Measurements from ENCODE around the gene LRRC57. TPM values are rescaled to one million over a fixed set of nuclear protein-coding genes. Genes with fewer than 3 reads are reported as not detected.
"Not testable (repeated sequence)": the region's sequence is repeated elsewhere in the genome, so short reads cannot be mapped to it uniquely, and the experiment has no call there.

Gene LRRC57
- total RNA-seq, 1 experiment from 2014 or later, result 21.7 TPM

DNA sequence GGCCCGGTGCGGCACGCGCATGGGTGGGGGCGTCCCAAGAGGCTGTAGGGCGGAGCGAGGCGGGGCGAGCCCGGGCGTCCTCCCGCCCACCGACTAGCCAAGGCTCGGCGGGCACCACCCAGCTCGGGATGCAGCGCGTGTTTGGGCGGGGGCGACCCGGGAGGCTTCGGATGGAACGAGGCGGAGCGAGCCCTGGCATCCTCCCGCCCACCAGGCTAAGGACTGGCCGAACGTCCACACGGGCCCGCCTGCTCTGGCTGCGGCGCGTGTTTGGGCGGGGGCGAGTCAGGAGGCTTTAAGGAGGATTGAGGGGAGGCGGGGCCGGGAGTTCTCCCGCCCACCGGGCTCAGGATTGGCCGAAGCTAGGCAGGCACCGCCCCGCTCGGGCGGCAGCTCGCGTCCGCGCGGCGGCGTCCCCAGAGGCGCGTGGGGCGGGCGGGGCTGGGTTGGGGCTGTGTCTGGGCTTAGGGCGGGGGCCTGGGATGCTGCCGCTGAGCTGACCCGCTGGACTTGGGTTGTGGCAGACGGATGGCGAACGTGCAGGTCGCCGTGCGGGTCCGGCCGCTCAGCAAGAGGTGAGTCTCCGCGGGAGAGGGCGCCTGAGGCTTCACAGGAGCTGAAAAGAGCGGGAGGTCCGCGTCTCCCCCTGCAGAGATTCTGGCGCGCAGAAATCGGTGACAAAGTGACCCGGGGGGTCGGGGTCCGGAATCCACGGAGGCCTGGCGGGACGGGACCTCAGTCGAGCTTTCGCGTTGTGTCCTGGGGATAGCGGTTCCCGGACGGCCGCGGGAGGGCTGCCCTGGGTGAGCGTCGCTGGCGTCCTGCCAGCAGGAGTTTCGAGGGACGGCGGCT, 26.8 kb upstream of the LRRC57 start, which contains the start of gene STARD9:
TSS of gene STARD9 (plus strand) at position 419 of the 852 bp plus-strand sequence. CDS start at position 529, 110 bp downstream.
- Histone ChIP-seq H3K36me3 (ENCODE audit: insufficient read depth, low read length) (no peaks in the 10 kb centered on the region), H3K9me3 (ENCODE audit: low read length) (no peaks in the 10 kb centered on the region), H3K4me2 (ENCODE audit: low read depth, low read length, poor library complexity, severe bottlenecking) (peak within 1 kb of the TSS; percentile 92), H4K20me1 (ENCODE audit: insufficient read depth, low read depth, low read length) (no peaks in the 10 kb centered on the region), H3K9me2 (replicated peaks; ENCODE audit: insufficient read depth, low read length) (no peaks in the 10 kb centered on the region), H3K9ac (ENCODE audit: low read length) (peak within 1 kb of the TSS; percentile 71), H3K27ac (ENCODE audit: low read length) (no peak within 1 kb of the TSS), H3K4me3 (ENCODE audit: low read length) (peak within 1 kb of the TSS; percentile 73), H3K4me1 (ENCODE audit: low read length) (peaks cover 32% of the 10 kb centered on the region), H3K79me2 (ENCODE audit: low read length) (no peaks in the 10 kb centered on the region), H2AFZ (ENCODE audit: low read length) (peak within 1 kb of the TSS; percentile 88), H3K27me3 (ENCODE audit: low read length) (no peaks in the 10 kb centered on the region)
- DNase-seq, result peak; percentile 99

GRCh38 chr15:42558739-42559138, 10.1 kb upstream of the LRRC57 start:
- no peaks in the 10 kb centered on the region for H3K9me2 ChIP-seq (replicated peaks; ENCODE audit: insufficient read depth, low read length)
- H3K4me3 ChIP-seq (ENCODE audit: low read length), result no peak overlapping the region
- H3K79me2 ChIP-seq (ENCODE audit: low read length), result peaks cover 49% of the 10 kb centered on the region
- H3K36me3 ChIP-seq (ENCODE audit: insufficient read depth, low read length), result peaks cover 51% of the 10 kb centered on the region
- H3K4me1 ChIP-seq (ENCODE audit: low read length), result no peaks in the 10 kb centered on the region
- H3K27ac ChIP-seq (ENCODE audit: low read length), result no peak overlapping the region
- H4K20me1 ChIP-seq (ENCODE audit: insufficient read depth, low read depth, low read length), result no peaks in the 10 kb centered on the region; the same call in 1 of the 2 replicates
- H3K9me3 ChIP-seq (ENCODE audit: low read length), result no peaks in the 10 kb centered on the region
- H3K27me3 ChIP-seq (ENCODE audit: low read length), result no peaks in the 10 kb centered on the region
- no peak overlapping the region for H2AFZ ChIP-seq (ENCODE audit: low read length)
- H3K4me2 ChIP-seq (ENCODE audit: low read depth, low read length, poor library complexity, severe bottlenecking), result no peak overlapping the region
- no peak for DNase-seq
- H3K9ac ChIP-seq (ENCODE audit: low read length), result no peak overlapping the region

GRCh38 chr15:42556550-42557207, 8.1 kb upstream of the LRRC57 start:
- not testable (repeated sequence) for H3K4me1 ChIP-seq (ENCODE audit: low read length); H3K27me3 ChIP-seq (ENCODE audit: low read length); H2AFZ ChIP-seq (ENCODE audit: low read length); H3K9me2 ChIP-seq (replicated peaks; ENCODE audit: insufficient read depth, low read length); H3K4me3 ChIP-seq (ENCODE audit: low read length); H3K4me2 ChIP-seq (ENCODE audit: low read depth, low read length, poor library complexity, severe bottlenecking); H3K27ac ChIP-seq (ENCODE audit: low read length); DNase-seq; H3K9me3 ChIP-seq (ENCODE audit: low read length); H3K9ac ChIP-seq (ENCODE audit: low read length); H4K20me1 ChIP-seq (ENCODE audit: insufficient read depth, low read depth, low read length)
- H3K36me3 ChIP-seq (ENCODE audit: insufficient read depth, low read length), result peaks cover 41% of the 10 kb centered on the region
- peaks cover 69% of the 10 kb centered on the region for H3K79me2 ChIP-seq (ENCODE audit: low read length)

DNA sequence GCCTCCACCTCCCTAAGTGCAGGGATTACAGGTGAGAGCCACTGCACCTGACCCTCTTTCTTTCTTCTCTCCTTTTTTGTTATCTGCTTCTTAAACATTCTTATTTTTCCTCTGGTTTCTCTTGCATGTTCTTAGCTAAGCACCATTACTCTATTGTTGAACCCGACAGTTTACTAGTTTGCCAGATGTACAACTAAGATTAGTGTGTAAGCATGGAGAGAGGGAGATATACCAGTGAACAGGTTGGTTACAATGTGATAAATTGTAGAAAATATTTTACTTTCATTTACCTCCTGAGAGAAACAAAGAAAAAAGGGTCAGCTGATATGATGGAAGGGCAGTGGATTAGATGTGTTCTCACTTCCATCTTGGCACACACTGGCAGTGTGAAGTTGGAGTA, 5.0 kb upstream of the LRRC57 start:
- Histone ChIP-seq H3K36me3 (ENCODE audit: insufficient read depth, low read length) (peaks cover 20% of the 10 kb centered on the region; the same call in 1 of the 2 replicates), H3K4me3 (ENCODE audit: low read length) (no peak overlapping the region), H3K9me3 (ENCODE audit: low read length) (no peaks in the 10 kb centered on the region), H3K9ac (ENCODE audit: low read length) (no peak overlapping the region), H3K4me1 (ENCODE audit: low read length) (peaks cover 19% of the 10 kb centered on the region), H3K4me2 (ENCODE audit: low read depth, low read length, poor library complexity, severe bottlenecking) (no peak overlapping the region), H3K27me3 (ENCODE audit: low read length) (no peaks in the 10 kb centered on the region), H2AFZ (ENCODE audit: low read length) (no peak overlapping the region), H3K9me2 (replicated peaks; ENCODE audit: insufficient read depth, low read length) (no peaks in the 10 kb centered on the region), H4K20me1 (ENCODE audit: insufficient read depth, low read depth, low read length) (no peaks in the 10 kb centered on the region), H3K79me2 (ENCODE audit: low read length) (peaks cover 89% of the 10 kb centered on the region), H3K27ac (ENCODE audit: low read length) (no peak overlapping the region)
- DNase-seq, result no peak

- DNase-seq, result peak; percentile 56
- peak overlapping the region; percentile 77 for H3K27ac ChIP-seq (ENCODE audit: low read length)
- peaks cover 97% of the 10 kb centered on the region for H3K79me2 ChIP-seq (ENCODE audit: low read length)
- H4K20me1 ChIP-seq (ENCODE audit: insufficient read depth, low read depth, low read length), result no peaks in the 10 kb centered on the region
- peak overlapping the region; percentile 98 for H3K9ac ChIP-seq (ENCODE audit: low read length)
- peaks cover 24% of the 10 kb centered on the region; the same call in 1 of the 2 replicates for H3K36me3 ChIP-seq (ENCODE audit: insufficient read depth, low read length)
- H3K4me1 ChIP-seq (ENCODE audit: low read length), result peaks cover 44% of the 10 kb centered on the region
- no peak overlapping the region for H2AFZ ChIP-seq (ENCODE audit: low read length)
- H3K9me3 ChIP-seq (ENCODE audit: low read length), result no peaks in the 10 kb centered on the region
- no peaks in the 10 kb centered on the region for H3K9me2 ChIP-seq (replicated peaks; ENCODE audit: insufficient read depth, low read length)
- no peaks in the 10 kb centered on the region for H3K27me3 ChIP-seq (ENCODE audit: low read length)
- peak overlapping the region; percentile 100 for H3K4me3 ChIP-seq (ENCODE audit: low read length)
- peak overlapping the region; percentile 96 for H3K4me2 ChIP-seq (ENCODE audit: low read depth, low read length, poor library complexity, severe bottlenecking)
Observed at GRCh38 chr15:42549741-42550392, 1.3 kb upstream of the LRRC57 start.

DNA sequence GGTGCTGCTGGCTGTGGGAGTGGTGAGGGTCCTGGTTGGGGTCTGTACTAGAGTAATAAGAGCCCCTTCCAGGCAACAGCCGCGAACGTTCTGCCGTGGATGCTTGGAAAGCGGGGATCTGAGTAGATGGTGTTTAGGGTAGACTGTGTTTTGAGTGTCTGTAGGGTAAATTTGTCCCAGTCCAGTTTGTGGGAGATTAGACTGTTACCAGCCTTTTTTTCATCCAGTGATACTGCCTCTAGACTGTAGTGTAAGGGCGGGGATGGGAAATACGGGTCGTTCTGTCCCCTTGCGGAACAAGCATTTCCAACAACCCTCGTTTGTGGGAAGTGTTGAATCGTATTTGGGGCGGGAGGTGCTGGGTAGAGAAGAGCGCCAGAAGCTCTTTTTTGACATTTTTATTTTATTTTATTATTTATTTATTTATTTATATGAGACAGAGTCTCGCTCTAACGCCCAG, 469 bp upstream of the LRRC57 start:
- peak; percentile 79 for DNase-seq
- H3K79me2 ChIP-seq (ENCODE audit: low read length), result peaks cover 90% of the 10 kb centered on the region
- no peaks in the 10 kb centered on the region for H4K20me1 ChIP-seq (ENCODE audit: insufficient read depth, low read depth, low read length)
- H2AFZ ChIP-seq (ENCODE audit: low read length), result peak overlapping the region; percentile 97; the same call in 1 of the 2 replicates
- H3K9me3 ChIP-seq (ENCODE audit: low read length), result no peaks in the 10 kb centered on the region
- H3K9ac ChIP-seq (ENCODE audit: low read length), result peak overlapping the region; percentile 98
- peaks cover 18% of the 10 kb centered on the region; the same call in 1 of the 2 replicates for H3K36me3 ChIP-seq (ENCODE audit: insufficient read depth, low read length)
- H3K27ac ChIP-seq (ENCODE audit: low read length), result peak overlapping the region; percentile 77
- peak overlapping the region; percentile 96 for H3K4me2 ChIP-seq (ENCODE audit: low read depth, low read length, poor library complexity, severe bottlenecking)
- H3K4me3 ChIP-seq (ENCODE audit: low read length), result peak overlapping the region; percentile 100
- H3K27me3 ChIP-seq (ENCODE audit: low read length), result no peaks in the 10 kb centered on the region
- peaks cover 44% of the 10 kb centered on the region for H3K4me1 ChIP-seq (ENCODE audit: low read length)
- no peaks in the 10 kb centered on the region for H3K9me2 ChIP-seq (replicated peaks; ENCODE audit: insufficient read depth, low read length)

DNA sequence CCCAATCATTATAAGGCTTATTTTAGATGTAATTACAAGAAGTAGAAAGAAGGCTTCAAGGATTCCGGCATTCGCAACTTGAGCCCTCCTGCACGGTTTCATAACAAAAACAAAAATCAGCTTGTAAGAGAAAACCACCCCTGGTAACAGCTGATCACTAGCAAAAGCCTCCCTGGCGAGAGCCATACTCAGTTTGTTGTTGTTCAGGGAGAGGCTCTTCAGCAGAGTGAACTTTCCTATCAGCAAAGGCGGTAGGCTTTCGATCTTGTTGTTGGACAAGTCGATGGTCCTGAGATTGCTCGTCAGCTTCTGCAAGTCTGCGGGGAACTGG, 710 bp downstream of the LRRC57 start:
- DNase-seq, result peak; percentile 45
- H3K79me2 ChIP-seq (ENCODE audit: low read length), result peaks cover 78% of the 10 kb centered on the region
- peaks cover 44% of the 10 kb centered on the region for H3K4me1 ChIP-seq (ENCODE audit: low read length)
- H3K27ac ChIP-seq (ENCODE audit: low read length), result no peak overlapping the region
- peak overlapping the region; percentile 100 for H3K4me3 ChIP-seq (ENCODE audit: low read length)
- no peaks in the 10 kb centered on the region for H3K27me3 ChIP-seq (ENCODE audit: low read length)
- peak overlapping the region; percentile 98 for H3K9ac ChIP-seq (ENCODE audit: low read length)
- H3K9me3 ChIP-seq (ENCODE audit: low read length), result no peaks in the 10 kb centered on the region
- peaks cover 11% of the 10 kb centered on the region; the same call in 1 of the 2 replicates for H3K36me3 ChIP-seq (ENCODE audit: insufficient read depth, low read length)
- H4K20me1 ChIP-seq (ENCODE audit: insufficient read depth, low read depth, low read length), result no peaks in the 10 kb centered on the region
- H3K4me2 ChIP-seq (ENCODE audit: low read depth, low read length, poor library complexity, severe bottlenecking), result peak overlapping the region; percentile 96
- no peaks in the 10 kb centered on the region for H3K9me2 ChIP-seq (replicated peaks; ENCODE audit: insufficient read depth, low read length)
- peak overlapping the region; percentile 97; the same call in 1 of the 2 replicates for H2AFZ ChIP-seq (ENCODE audit: low read length)
